GM23248 (cell line): Measurements from ENCODE around the gene RAD51B.

ENCODE experiments used
- EZH2 ChIP-seq: fragments of 200-600 bp; sonication (generic); IDR thresholded peaks from 2 replicates; pipeline ENCODE4 v1.6.1; 2018; ENCODE audit warnings: antibody characterized with exemption, mild to moderate bottlenecking; ENCODE audit not compliant: insufficient read depth, poor library complexity, severe bottlenecking
- EZH2phosphoT487 ChIP-seq: fragments of 200-600 bp; sonication (generic); IDR thresholded peaks from 2 replicates; pipeline ENCODE4 v1.6.1; 2018; ENCODE audit warnings: antibody characterized with exemption, moderate library complexity, mild to moderate bottlenecking, low read depth; ENCODE audit not compliant: insufficient read depth

DNA sequence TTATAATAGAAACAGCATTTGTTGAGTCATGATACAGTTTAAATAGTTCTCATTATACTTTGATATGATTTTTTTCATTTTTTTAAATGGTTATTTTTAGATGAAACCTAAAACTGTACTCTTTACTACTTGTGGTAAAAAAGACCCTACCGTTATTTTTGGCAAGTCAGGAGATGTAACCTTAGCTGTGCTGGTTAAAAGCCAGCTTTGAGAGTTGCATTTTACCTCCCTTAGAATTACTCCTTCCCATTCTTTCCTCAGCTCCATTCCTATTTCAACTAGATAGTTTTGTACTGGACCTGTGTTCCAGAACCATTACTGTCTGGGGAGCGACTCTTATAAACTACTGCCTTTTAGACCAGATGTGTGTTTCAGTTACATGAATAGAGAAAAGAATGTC lies 92.0 kb downstream of the RAD51B start:
- TF ChIP-seq EZH2 (no peak), EZH2phosphoT487 (no peak)
